ENCODE results near the gene E2F1. TPM values are rescaled to one million over a fixed set of nuclear protein-coding genes. Genes with fewer than 3 reads are reported as not detected.

Gene E2F1, protein sequence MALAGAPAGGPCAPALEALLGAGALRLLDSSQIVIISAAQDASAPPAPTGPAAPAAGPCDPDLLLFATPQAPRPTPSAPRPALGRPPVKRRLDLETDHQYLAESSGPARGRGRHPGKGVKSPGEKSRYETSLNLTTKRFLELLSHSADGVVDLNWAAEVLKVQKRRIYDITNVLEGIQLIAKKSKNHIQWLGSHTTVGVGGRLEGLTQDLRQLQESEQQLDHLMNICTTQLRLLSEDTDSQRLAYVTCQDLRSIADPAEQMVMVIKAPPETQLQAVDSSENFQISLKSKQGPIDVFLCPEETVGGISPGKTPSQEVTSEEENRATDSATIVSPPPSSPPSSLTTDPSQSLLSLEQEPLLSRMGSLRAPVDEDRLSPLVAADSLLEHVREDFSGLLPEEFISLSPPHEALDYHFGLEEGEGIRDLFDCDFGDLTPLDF
- total RNA-seq (1 to 10 TPM; 2.3 to 7.6 (median 3.4) TPM), polyA plus RNA-seq (1 to 10 TPM in 1 of 2 donors, under 1 TPM in 1; 0.95 to 4.1 TPM)
- long read RNA-seq, donor 1, partial matches to known transcripts = 0 of 4 reads
- long read RNA-seq, donor 1, other reads (novel, unspliced or antisense) = 4 of 4 reads
- long read RNA-seq, donor 2, transcript E2F1-201 (7 exons, 2,503 nt) = major isoform, 10 of 15 reads
- long read RNA-seq, donor 2, partial matches to known transcripts = 5 of 15 reads
- long read RNA-seq, donor 2, other reads (novel, unspliced or antisense) = 0 of 15 reads
- long read RNA-seq, donor 3, transcript E2F1-201 (7 exons, 2,503 nt) = major isoform, 11 of 18 reads
- long read RNA-seq, donor 3, partial matches to known transcripts = 6 of 18 reads
- long read RNA-seq, donor 3, other reads (novel, unspliced or antisense) = 1 of 18 reads

GRCh38 chr20:33686100-33686983, at the start of gene E2F1:
Gene E2F1, minus strand, starts transcription at chr20:33686385. Its CDS starts 121 bp downstream, at chr20:33686264.
- Histone ChIP-seq H3K27me3 (no peaks in the 10 kb centered on the region), H3K4me1 (ENCODE audit: insufficient read depth) (peaks cover 21% of the 10 kb centered on the region), H3K9me3 (no peaks in the 10 kb centered on the region), H3K36me3 (no peaks in the 10 kb centered on the region), H3K27ac (peak within 1 kb of the TSS; percentile 50 to 61), H3K4me3 (peak within 1 kb of the TSS; percentile 21)
- no peak for TF ChIP-seq EP300 (IDR thresholded peaks at IDR 0.05)
- TF ChIP-seq, protein P1, sequence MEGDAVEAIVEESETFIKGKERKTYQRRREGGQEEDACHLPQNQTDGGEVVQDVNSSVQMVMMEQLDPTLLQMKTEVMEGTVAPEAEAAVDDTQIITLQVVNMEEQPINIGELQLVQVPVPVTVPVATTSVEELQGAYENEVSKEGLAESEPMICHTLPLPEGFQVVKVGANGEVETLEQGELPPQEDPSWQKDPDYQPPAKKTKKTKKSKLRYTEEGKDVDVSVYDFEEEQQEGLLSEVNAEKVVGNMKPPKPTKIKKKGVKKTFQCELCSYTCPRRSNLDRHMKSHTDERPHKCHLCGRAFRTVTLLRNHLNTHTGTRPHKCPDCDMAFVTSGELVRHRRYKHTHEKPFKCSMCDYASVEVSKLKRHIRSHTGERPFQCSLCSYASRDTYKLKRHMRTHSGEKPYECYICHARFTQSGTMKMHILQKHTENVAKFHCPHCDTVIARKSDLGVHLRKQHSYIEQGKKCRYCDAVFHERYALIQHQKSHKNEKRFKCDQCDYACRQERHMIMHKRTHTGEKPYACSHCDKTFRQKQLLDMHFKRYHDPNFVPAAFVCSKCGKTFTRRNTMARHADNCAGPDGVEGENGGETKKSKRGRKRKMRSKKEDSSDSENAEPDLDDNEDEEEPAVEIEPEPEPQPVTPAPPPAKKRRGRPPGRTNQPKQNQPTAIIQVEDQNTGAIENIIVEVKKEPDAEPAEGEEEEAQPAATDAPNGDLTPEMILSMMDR (IDR thresholded peaks at IDR 0.05) = peak in 2 of 3 donors; percentile 31 to 67
- TF ChIP-seq POLR2A (IDR thresholded peaks at IDR 0.05) = no peak
- peak; percentile 93 to 97 (median 95) for DNase-seq
- WGBS, 3 donors = 2 to 7% (median 3%) methylated on average over 32 to 100 of the region's 101 CpGs
- intact Hi-C loops (cut with DNase I) = no loop called here

DNA sequence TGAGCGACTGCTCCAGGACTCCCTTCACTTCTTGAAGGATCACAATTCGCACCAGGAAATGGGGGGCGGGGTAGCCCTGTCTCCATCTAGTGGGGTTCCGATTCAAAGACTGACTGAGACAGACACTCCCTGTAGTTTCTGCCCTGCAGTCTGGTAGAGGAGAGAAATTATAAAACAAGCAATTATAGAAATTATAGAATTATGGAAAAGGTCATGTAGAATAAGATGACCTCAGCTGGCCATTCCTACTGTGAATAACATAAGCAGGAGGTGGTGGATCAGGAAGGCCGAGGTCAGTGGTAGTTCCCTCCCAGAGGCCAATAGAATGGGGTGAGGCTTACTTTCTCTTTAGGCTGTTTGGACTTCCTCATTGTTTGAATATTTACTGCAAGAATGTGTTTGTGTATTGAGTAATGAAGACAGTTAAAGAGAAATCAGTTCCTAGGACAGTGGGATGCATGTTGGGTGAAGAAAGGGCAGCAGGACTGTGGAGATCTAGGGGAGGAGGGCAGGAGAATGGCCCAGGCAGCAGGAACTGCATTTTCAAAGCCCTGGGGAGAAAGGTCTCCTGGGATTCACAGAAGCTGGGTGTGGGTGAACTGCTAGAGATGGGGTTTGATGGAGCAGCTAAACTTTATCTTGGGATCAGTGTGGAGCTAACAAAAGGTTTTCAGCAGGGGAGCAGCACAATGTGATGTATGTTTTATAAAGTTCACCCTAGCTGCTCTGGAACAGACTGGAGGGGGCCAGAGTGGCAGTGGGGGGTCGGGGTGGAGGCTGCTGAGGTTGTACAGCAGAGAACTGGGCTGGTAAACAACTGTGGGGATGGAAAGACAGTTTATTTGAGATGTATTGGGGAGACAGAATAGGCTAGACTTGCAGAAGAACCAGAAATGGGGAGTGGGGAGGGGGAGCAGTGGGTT, 47.7 kb upstream of the E2F1 start:
- intact Hi-C loops (cut with DNase I) = loop anchor here in 3 of 4 donors (5.0 to 10.0 kb wide), 3 partner anchors 57 to 69 kb away; partner anchors contain the start of genes ACTL10 (in 2 of the 3) and C20orf144 (in 1 of the 3)
- no peaks in the 10 kb centered on the region for H3K9me3 ChIP-seq
- peaks cover 13% of the 10 kb centered on the region for H3K4me1 ChIP-seq (ENCODE audit: insufficient read depth)
- TF ChIP-seq, protein P1 (IDR thresholded peaks at IDR 0.05) = no peak
- TF ChIP-seq EP300 (IDR thresholded peaks at IDR 0.05) = no peak
- no peak for TF ChIP-seq POLR2A (IDR thresholded peaks at IDR 0.05)
- H3K27me3 ChIP-seq = no peaks in the 10 kb centered on the region
- H3K36me3 ChIP-seq = no peaks in the 10 kb centered on the region
- H3K27ac ChIP-seq = peak overlapping the region in 1 of 2 donors; percentile 59
- DNase-seq = peak in 2 of 5 donors; percentile 28 to 50
- WGBS, 3 donors = 38 to 49% (median 48%) methylated on average over 6 of the region's 6 CpGs
- no peak overlapping the region for H3K4me3 ChIP-seq

- H3K4me3 ChIP-seq = peak overlapping the region; percentile 37
- H3K36me3 ChIP-seq = no peaks in the 10 kb centered on the region
- no peaks in the 10 kb centered on the region for H3K27me3 ChIP-seq
- H3K4me1 ChIP-seq (ENCODE audit: insufficient read depth) = peaks cover 13% of the 10 kb centered on the region
- TF ChIP-seq POLR2A (IDR thresholded peaks at IDR 0.05) (no peak), EP300 (IDR thresholded peaks at IDR 0.05) (no peak)
- TF ChIP-seq, protein P1 (IDR thresholded peaks at IDR 0.05) = no peak
- H3K9me3 ChIP-seq = no peaks in the 10 kb centered on the region
- WGBS, 3 donors = 2 to 6% (median 3%) methylated on average over 20 to 68 of the region's 68 CpGs
- intact Hi-C loops (cut with DNase I) = loop anchor here in 3 of 4 donors (5.0 to 10.0 kb wide), 3 partner anchors 55 to 68 kb away; partner anchors contain the start of genes ACTL10 (in 2 of the 3) and C20orf144 (in 1 of the 3)
- peak in 3 of 5 donors; percentile 91 to 94 (median 93) for DNase-seq
- peak overlapping the region; percentile 30 to 95 for H3K27ac ChIP-seq
Measured at GRCh38 chr20:33732166-33732970, 46.2 kb upstream of the E2F1 start.

Measured in ovary (tissue), 10 donors.